Peyer's patch (tissue), 4 donors: Measurements from ENCODE around the gene XPR1. TPM values are rescaled to one million over a fixed set of nuclear protein-coding genes. Genes with fewer than 3 reads are reported as not detected.
A peak's percentile ranks its signal among the peaks of the same experiment; 100 is the strongest.

Source experiments
- DNase-seq, 3 donors: peaks; one replicate each; pipeline ENCODE4 v3.0.0-alpha.2; 2017 to 2019
- H3K27ac ChIP-seq, 4 donors: fragments of 200-600 bp; sonication (generic); one replicate each; pipeline ENCODE4 v1.5.1; 2016 to 2019
- H3K27me3 ChIP-seq, 2 donors: fragments of 200-600 bp; sonication (generic); one replicate each; pipeline ENCODE4 v1.5.1; 2019
- H3K36me3 ChIP-seq, 3 donors: fragments of 200-600 bp; sonication (generic); one replicate each; pipeline ENCODE4 v1.5.1; 2016 to 2019
- H3K4me1 ChIP-seq, 4 donors: fragments of 200-600 bp; sonication (generic); one replicate each; pipeline ENCODE4 v1.5.1; 2016 to 2019
- H3K4me3 ChIP-seq, 4 donors: fragments of 200-600 bp; sonication (generic); 1 replicate in 3 of 4; 2 replicates in 1 of 4; pipeline ENCODE4 v1.5.1; 2016 to 2019; ENCODE audit warnings: mild to moderate bottlenecking in 1 of 4
- H3K9me3 ChIP-seq, 4 donors: fragments of 200-600 bp; sonication (generic); one replicate each; pipeline ENCODE4 v1.5.1; 2016 to 2019; ENCODE audit warnings: mild to moderate bottlenecking in 1 of 4
- POLR2A ChIP-seq, 2 donors: fragments of 450-650 bp; IDR thresholded peaks; one replicate each; pipeline ENCODE4 v1.5.1; 2017; ENCODE audit warnings: antibody characterized with exemption in 2 of 2, mild to moderate bottlenecking in 2 of 2, moderate library complexity in 2 of 2
- total RNA-seq, 4 donors: library from RNA; depleted of rRNA; stranded (reverse); fragments of >200 nt; gene quantifications; one replicate each; pipeline ENCODE4 v1.1.0, GENCODE V29; 2016
- TF ChIP-seq, protein P1 (sequence below), 6 experiments: fragments of 450-650 bp in 4 of 6; fragments of 200-600 bp in 2 of 6; sonication (generic) in 1 of 6; IDR thresholded peaks; one replicate each; pipeline ENCODE4 v1.5.1; 2017 to 2019; ENCODE audit warnings: antibody characterized with exemption in 6 of 6, mild to moderate bottlenecking in 3 of 6, moderate library complexity in 1 of 6

XPR1 gene
- total RNA-seq, 4 donors from 2014 or later, result 29.7 to 59.7 (median 53.9) TPM

DNA sequence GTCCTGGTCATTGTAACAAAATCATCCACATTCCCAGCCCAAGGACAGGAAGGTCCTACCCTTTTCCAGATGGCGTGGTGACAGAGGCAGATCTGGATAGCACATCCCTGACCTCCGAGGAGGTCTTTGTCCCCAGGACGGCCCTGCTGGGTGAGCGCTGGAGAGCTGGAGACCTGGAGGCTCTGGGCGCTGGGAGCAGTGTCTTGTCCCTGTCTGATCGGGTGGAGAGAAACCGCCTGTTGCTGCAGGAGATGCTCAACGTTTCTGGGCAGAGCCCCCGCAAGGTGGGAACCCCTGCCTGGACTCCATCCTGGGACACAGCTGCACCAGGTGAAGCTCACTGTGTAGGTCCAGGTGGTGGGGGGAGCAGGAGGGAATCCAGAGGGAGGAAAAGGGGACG is 284.9 kb downstream of the XPR1 start:
- Histone ChIP-seq H3K4me3 (no peak overlapping the region), H3K36me3 (no peaks in the 10 kb centered on the region), H3K27me3 (no peaks in the 10 kb centered on the region), H3K4me1 (peaks cover 0 to 13% (median 5%) of the 10 kb centered on the region in 4 donors), H3K9me3 (no peaks in the 10 kb centered on the region), H3K27ac (no peak overlapping the region)
- DNase-seq, result peak in 1 of 3 donors; percentile 34
- TF ChIP-seq POLR2A (IDR thresholded peaks at IDR 0.05), result no peak

- Histone ChIP-seq H3K9me3 (no peaks in the 10 kb centered on the region), H3K27ac (no peak overlapping the region), H3K4me3 (no peak overlapping the region), H3K4me1 (peaks cover 0 to 6% (median 2%) of the 10 kb centered on the region in 4 donors), H3K27me3 (no peaks in the 10 kb centered on the region), H3K36me3 (no peaks in the 10 kb centered on the region)
- TF ChIP-seq, protein P1, sequence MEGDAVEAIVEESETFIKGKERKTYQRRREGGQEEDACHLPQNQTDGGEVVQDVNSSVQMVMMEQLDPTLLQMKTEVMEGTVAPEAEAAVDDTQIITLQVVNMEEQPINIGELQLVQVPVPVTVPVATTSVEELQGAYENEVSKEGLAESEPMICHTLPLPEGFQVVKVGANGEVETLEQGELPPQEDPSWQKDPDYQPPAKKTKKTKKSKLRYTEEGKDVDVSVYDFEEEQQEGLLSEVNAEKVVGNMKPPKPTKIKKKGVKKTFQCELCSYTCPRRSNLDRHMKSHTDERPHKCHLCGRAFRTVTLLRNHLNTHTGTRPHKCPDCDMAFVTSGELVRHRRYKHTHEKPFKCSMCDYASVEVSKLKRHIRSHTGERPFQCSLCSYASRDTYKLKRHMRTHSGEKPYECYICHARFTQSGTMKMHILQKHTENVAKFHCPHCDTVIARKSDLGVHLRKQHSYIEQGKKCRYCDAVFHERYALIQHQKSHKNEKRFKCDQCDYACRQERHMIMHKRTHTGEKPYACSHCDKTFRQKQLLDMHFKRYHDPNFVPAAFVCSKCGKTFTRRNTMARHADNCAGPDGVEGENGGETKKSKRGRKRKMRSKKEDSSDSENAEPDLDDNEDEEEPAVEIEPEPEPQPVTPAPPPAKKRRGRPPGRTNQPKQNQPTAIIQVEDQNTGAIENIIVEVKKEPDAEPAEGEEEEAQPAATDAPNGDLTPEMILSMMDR (IDR thresholded peaks at IDR 0.05), result no peak
- TF ChIP-seq POLR2A (IDR thresholded peaks at IDR 0.05), result no peak
- peak in 1 of 3 donors; percentile 25 for DNase-seq
Observed at GRCh38 chr1:180917306-180918065, 285.7 kb downstream of the XPR1 start.

DNA sequence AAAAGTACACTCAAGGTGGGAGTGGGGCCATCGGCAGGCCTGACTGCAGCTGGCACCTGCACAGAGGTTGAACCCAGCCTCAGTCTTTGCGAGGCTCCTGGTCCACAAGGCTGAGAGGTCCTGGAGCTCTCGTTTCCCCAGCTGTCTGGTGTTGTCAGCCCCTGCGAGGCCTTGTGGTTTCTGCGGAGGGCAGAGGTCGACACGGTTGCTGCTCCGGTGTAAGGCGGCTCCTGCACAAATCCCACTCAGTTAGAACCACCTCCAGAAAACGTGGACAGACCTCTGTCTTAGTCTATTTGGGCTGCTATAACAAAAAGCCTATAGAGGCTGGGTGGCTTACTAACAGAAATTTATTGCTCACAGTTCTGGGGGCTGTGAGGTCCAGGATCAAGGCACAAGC is 286.7 kb downstream of the XPR1 start:
- Histone ChIP-seq H3K27ac (no peak overlapping the region), H3K36me3 (no peaks in the 10 kb centered on the region), H3K9me3 (no peaks in the 10 kb centered on the region), H3K4me1 (no peaks in the 10 kb centered on the region), H3K27me3 (no peaks in the 10 kb centered on the region), H3K4me3 (no peak overlapping the region)
- TF ChIP-seq, protein P1 (IDR thresholded peaks at IDR 0.05), result no peak
- no peak for TF ChIP-seq POLR2A (IDR thresholded peaks at IDR 0.05)
- DNase-seq, result peak in 1 of 3 donors; percentile 22

GRCh38 chr1:180919183-180919700 is 287.4 kb downstream of the XPR1 start:
- Histone ChIP-seq H3K27ac (no peak overlapping the region), H3K4me1 (no peaks in the 10 kb centered on the region), H3K36me3 (no peaks in the 10 kb centered on the region), H3K9me3 (no peaks in the 10 kb centered on the region), H3K27me3 (no peaks in the 10 kb centered on the region), H3K4me3 (no peak overlapping the region)
- DNase-seq, result peak in 1 of 3 donors; percentile 31
- TF ChIP-seq, protein P1 (IDR thresholded peaks at IDR 0.05), result no peak
- TF ChIP-seq POLR2A (IDR thresholded peaks at IDR 0.05), result no peak

DNA sequence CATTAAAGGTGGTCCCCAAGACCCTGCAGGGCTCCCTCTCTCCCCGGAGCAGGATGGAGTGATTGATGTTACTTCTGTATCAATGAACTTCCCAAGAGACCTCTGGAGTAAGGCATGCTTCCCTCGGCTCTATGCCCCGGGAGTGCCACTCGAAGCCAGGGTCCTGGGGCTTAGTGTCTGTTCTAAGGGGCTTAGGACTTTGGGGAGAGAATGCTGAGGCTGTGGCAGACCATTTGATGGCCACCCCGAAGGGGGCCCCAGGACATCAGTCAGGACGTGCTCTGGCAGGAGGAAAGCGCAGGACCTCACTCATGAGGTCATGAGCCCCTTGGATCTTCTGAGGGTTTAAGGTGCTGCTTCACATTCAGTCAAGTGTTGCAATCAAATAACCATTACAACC is 288.4 kb downstream of the XPR1 start:
- Histone ChIP-seq H3K36me3 (no peaks in the 10 kb centered on the region), H3K4me3 (no peak overlapping the region), H3K9me3 (no peaks in the 10 kb centered on the region), H3K4me1 (peaks cover 0 to 2% (median 0%) of the 10 kb centered on the region in 4 donors), H3K27ac (no peak overlapping the region), H3K27me3 (no peaks in the 10 kb centered on the region)
- TF ChIP-seq, protein P1 (IDR thresholded peaks at IDR 0.05), result no peak
- TF ChIP-seq POLR2A (IDR thresholded peaks at IDR 0.05), result no peak
- DNase-seq, result no peak

GRCh38 chr1:180920702-180921101 is 288.9 kb downstream of the XPR1 start:
- Histone ChIP-seq H3K27ac (no peak overlapping the region), H3K27me3 (no peaks in the 10 kb centered on the region), H3K4me1 (peaks cover 0 to 7% (median 0%) of the 10 kb centered on the region in 4 donors), H3K9me3 (no peaks in the 10 kb centered on the region), H3K4me3 (no peak overlapping the region), H3K36me3 (no peaks in the 10 kb centered on the region)
- TF ChIP-seq, protein P1 (IDR thresholded peaks at IDR 0.05), result peak in 1 of 6 experiments; percentile 12
- TF ChIP-seq POLR2A (IDR thresholded peaks at IDR 0.05), result no peak
- DNase-seq, result no peak
